H1 (cell line): ENCODE results near the gene TNFSF18. TPM values are rescaled to one million over a fixed set of nuclear protein-coding genes. Genes with fewer than 3 reads are reported as not detected.

Source experiments
- CTCF ChIA-PET: fragments of 300-600 bp; sonication (Branson Sonifier 250); formaldehyde crosslinking; loops from one replicate; lab custom pipeline; 2021; ENCODE audit not compliant: partially characterized antibody; lab: Charles Lee
- POLR2A ChIA-PET: fragments of 300-600 bp; sonication (Branson Sonifier 250); formaldehyde crosslinking; loops from one replicate; lab custom pipeline; 2021; ENCODE audit warnings: inconsistent platforms; ENCODE audit not compliant: partially characterized antibody; lab: Charles Lee
- DNase-seq, 2 experiments: peaks; one replicate each; pipeline versions ENCODE4 v3.0.0 to v3.0.0-alpha.2; 2010 to 2022; ENCODE audit warnings: low spot score in 2 of 2, low read depth in 1 of 2, mixed read lengths in 1 of 2
- FAIRE-seq: peaks from 2 replicates; lab custom pipeline; 2011; peaks lifted over from hg19 to GRCh38; lab: Jason Lieb, UNC
- H2AFZ ChIP-seq: 2 replicates; pipeline ENCODE4 v1.8.1; 2012; ENCODE audit warnings: low read length, inconsistent platforms
- H2AK5ac ChIP-seq: 2 replicates; pipeline ENCODE4 v1.6.1; 2013; ENCODE audit warnings: low read depth, low read length
- H2BK120ac ChIP-seq: replicated peaks from 2 replicates; pipeline ENCODE3; 2013; ENCODE audit warnings: low read depth, low read length, inconsistent platforms
- H2BK12ac ChIP-seq: 2 replicates; pipeline ENCODE4 v1.6.1; 2013; ENCODE audit warnings: low read depth, low read length
- H2BK15ac ChIP-seq: 2 replicates; pipeline ENCODE4 v1.6.1; 2013; ENCODE audit warnings: low read length
- H2BK20ac ChIP-seq: 2 replicates; pipeline ENCODE4 v1.6.1; 2013; ENCODE audit warnings: low read length
- H2BK5ac ChIP-seq: 2 replicates; pipeline ENCODE4 v1.6.1; 2013; ENCODE audit warnings: low read depth, low read length
- H3K14ac ChIP-seq: 2 replicates; pipeline ENCODE4 v1.6.1; 2013; ENCODE audit warnings: inconsistent platforms; ENCODE audit not compliant: insufficient read length
- H3K18ac ChIP-seq: 2 replicates; pipeline ENCODE4 v1.6.1; 2013; ENCODE audit warnings: low read length; ENCODE audit errors: extremely low read depth
- H3K23ac ChIP-seq: 2 replicates; pipeline ENCODE4 v1.6.1; 2013; ENCODE audit warnings: inconsistent platforms; ENCODE audit not compliant: insufficient read length
- H3K23me2 ChIP-seq: 2 replicates; pipeline ENCODE4 v1.6.1; 2013; ENCODE audit warnings: low read depth, low read length
- H3K27ac ChIP-seq: 2 replicates; pipeline ENCODE4 v1.6.1; 2011; ENCODE audit warnings: low read depth, low read length, inconsistent platforms
- H3K27me3 ChIP-seq, 4 experiments: replicated peaks in 1 of 4; 1 replicate in 1 of 4; 2 replicates in 3 of 4; pipeline versions ENCODE4 v1.6.1 to v1.8.1; 2011 to 2013; ENCODE audit warnings: low read length in 3 of 4, mild to moderate bottlenecking in 3 of 4, inconsistent platforms in 2 of 4, mixed read lengths in 2 of 4, moderate library complexity in 1 of 4; ENCODE audit not compliant: control insufficient read depth in 3 of 4, insufficient read depth in 3 of 4; ENCODE audit errors: extremely low read depth in 1 of 4
- H3K36me3 ChIP-seq, 4 experiments: 2 replicates each; pipeline versions ENCODE4 v1.6.1 to v1.8.1; 2011 to 2013; ENCODE audit warnings: mild to moderate bottlenecking in 4 of 4, low read length in 3 of 4, moderate library complexity in 2 of 4, control low read depth in 1 of 4, inconsistent platforms in 1 of 4; ENCODE audit not compliant: insufficient read depth in 4 of 4, control insufficient read depth in 2 of 4
- H3K4ac ChIP-seq: replicated peaks from 2 replicates; pipeline ENCODE3; 2013; ENCODE audit warnings: low read length, low read depth, mixed read lengths, inconsistent platforms; ENCODE audit not compliant: insufficient read length
- H3K4me1 ChIP-seq, 4 experiments: replicated peaks in 1 of 4; 1 replicate in 1 of 4; 2 replicates in 3 of 4; pipeline versions ENCODE4 v1.6.1 to v1.8.1; 2011 to 2013; ENCODE audit warnings: low read length in 3 of 4, inconsistent platforms in 2 of 4, mixed read lengths in 1 of 4; ENCODE audit not compliant: insufficient read depth in 4 of 4, control insufficient read depth in 3 of 4
- H3K4me2 ChIP-seq, 2 experiments: 2 replicates each; pipeline versions ENCODE4 v1.6.1 to v1.8.1; 2011 to 2013; ENCODE audit warnings: low read depth in 2 of 2, low read length in 2 of 2, control low read depth in 1 of 2, inconsistent platforms in 1 of 2, mild to moderate bottlenecking in 1 of 2; ENCODE audit not compliant: insufficient read depth in 1 of 2
- H3K4me3 ChIP-seq, 4 experiments: fragments of 200-600, 300-600 bp in 1 of 4; sonication (generic), shearing (Covaris generic), sonication (Bioruptor Twin) in 1 of 4; 2 replicates each; pipeline versions ENCODE4 v1.5.1 to v1.8.1; 2011 to 2016; ENCODE audit warnings: low read length in 4 of 4, low read depth in 3 of 4, control low read depth in 2 of 4, inconsistent platforms in 2 of 4, mild to moderate bottlenecking in 2 of 4, mixed read lengths in 1 of 4, moderate library complexity in 1 of 4; ENCODE audit not compliant: insufficient read depth in 2 of 4; ENCODE audit errors: extremely low read depth in 1 of 4
- H3K56ac ChIP-seq: replicated peaks from 2 replicates; pipeline ENCODE3; 2013; ENCODE audit warnings: low read depth, mild to moderate bottlenecking, mixed read lengths, low read length, inconsistent platforms; ENCODE audit not compliant: insufficient read length
- H3K79me1 ChIP-seq: 2 replicates; pipeline ENCODE4 v1.6.1; 2013; ENCODE audit warnings: low read depth, low read length, control low read depth
- H3K79me2 ChIP-seq, 2 experiments: 2 replicates each; pipeline versions ENCODE4 v1.6.1 to v1.8.1; 2012 to 2013; ENCODE audit warnings: low read length in 2 of 2, mild to moderate bottlenecking in 2 of 2, inconsistent platforms in 1 of 2; ENCODE audit not compliant: insufficient read depth in 2 of 2, control insufficient read depth in 1 of 2
- H3K9ac ChIP-seq, 4 experiments: replicated peaks in 1 of 4; 1 replicate in 1 of 4; 2 replicates in 3 of 4; pipeline versions ENCODE4 v1.6.1 to v1.8.1; 2011 to 2013; ENCODE audit warnings: low read depth in 3 of 4, low read length in 3 of 4, control low read depth in 2 of 4, mild to moderate bottlenecking in 2 of 4, moderate library complexity in 2 of 4, inconsistent platforms in 1 of 4; ENCODE audit errors: extremely low read depth in 1 of 4
- H3K9me3 ChIP-seq, 2 experiments: 2 replicates each; pipeline versions ENCODE4 v1.6.1 to v1.8.1; 2012 to 2013; ENCODE audit warnings: mild to moderate bottlenecking in 2 of 2, moderate library complexity in 2 of 2, control low read depth in 1 of 2, inconsistent platforms in 1 of 2, low read depth in 1 of 2, low read length in 1 of 2, mixed read lengths in 1 of 2; ENCODE audit not compliant: insufficient read depth in 2 of 2
- H4K20me1 ChIP-seq, 2 experiments: replicated peaks in 1 of 2; 2 replicates each; pipeline versions ENCODE3 to v1.8.1; 2011 to 2013; ENCODE audit warnings: inconsistent platforms in 2 of 2, low read length in 2 of 2, mild to moderate bottlenecking in 1 of 2; ENCODE audit not compliant: insufficient read depth in 2 of 2, control insufficient read depth in 1 of 2
- H4K5ac ChIP-seq: 2 replicates; pipeline ENCODE4 v1.6.1; 2013; ENCODE audit warnings: low read length, low read depth, mixed read lengths, inconsistent platforms; ENCODE audit not compliant: insufficient read length
- H4K8ac ChIP-seq: 2 replicates; pipeline ENCODE4 v1.8.0; 2013; ENCODE audit warnings: mild to moderate bottlenecking, moderate library complexity, low read length, inconsistent platforms; ENCODE audit not compliant: insufficient read depth; ENCODE audit errors: extremely low read depth
- H4K91ac ChIP-seq: replicated peaks from 2 replicates; pipeline ENCODE3; 2013; ENCODE audit warnings: low read length, mixed read lengths, inconsistent platforms; ENCODE audit not compliant: insufficient read length
- CHD1 ChIP-seq: IDR thresholded peaks from 2 replicates; pipeline ENCODE4 v1.6.1; 2012; ENCODE audit warnings: low read depth, low read length, improper control_type of control experiment
- CHD2 ChIP-seq: IDR thresholded peaks from 2 replicates; pipeline ENCODE4 v1.6.1; 2012; ENCODE audit warnings: low read length, improper control_type of control experiment
- CTBP2 ChIP-seq: IDR thresholded peaks from 2 replicates; pipeline ENCODE4 v1.7.0; 2011; ENCODE audit warnings: borderline replicate concordance, mild to moderate bottlenecking, moderate library complexity, mixed read lengths, low read length; ENCODE audit not compliant: insufficient read depth, insufficient read length
- NRF1 ChIP-seq: IDR thresholded peaks from 2 replicates; pipeline ENCODE4 v1.6.1; 2011; ENCODE audit warnings: mild to moderate bottlenecking, low read depth, low read length, improper control_type of control experiment
- POLR2AphosphoS5 ChIP-seq: IDR thresholded peaks from 2 replicates; pipeline ENCODE4 v1.6.1; 2011; ENCODE audit warnings: low read depth, low read length
- RAD21 ChIP-seq, 2 experiments: IDR thresholded peaks in 1 of 2; conservative IDR thresholded peaks in 1 of 2; 2 replicates each; pipeline ENCODE4 v1.6.1; 2011; ENCODE audit warnings: low read depth in 2 of 2, low read length in 2 of 2, improper control_type of control experiment in 1 of 2, inconsistent platforms in 1 of 2, mild to moderate bottlenecking in 1 of 2, moderate library complexity in 1 of 2
- RFX5 ChIP-seq: IDR thresholded peaks from 2 replicates; pipeline ENCODE4 v1.6.1; 2011; ENCODE audit warnings: low read depth, low read length, improper control_type of control experiment, borderline replicate concordance
- RNF2 ChIP-seq: fragments of 200-900, 300-1000 bp; sonication (generic); IDR thresholded peaks from 2 replicates; pipeline ENCODE4 v1.7.1; 2016; ENCODE audit warnings: borderline replicate concordance, low read depth, mild to moderate bottlenecking, antibody characterized with exemption, low read length; ENCODE audit not compliant: poor library complexity, severe bottlenecking; ENCODE audit errors: missing control alignments
- RXRA ChIP-seq: IDR thresholded peaks from 2 replicates; pipeline ENCODE4 v1.6.1; 2011; ENCODE audit warnings: low read depth, mild to moderate bottlenecking, low read length, moderate library complexity; ENCODE audit not compliant: insufficient read depth
- SAP30 ChIP-seq: fragments of 300-600 bp; sonication (generic); IDR thresholded peaks from 2 replicates; pipeline ENCODE4 v1.7.1; 2012; ENCODE audit warnings: low read length, moderate library complexity, mild to moderate bottlenecking, inconsistent platforms; ENCODE audit not compliant: insufficient read depth, insufficient replicate concordance
- SIRT6 ChIP-seq: IDR thresholded peaks from one replicate; pipeline ENCODE4 v1.7.1; 2012; ENCODE audit warnings: low read length, inconsistent platforms
- SP2 ChIP-seq: IDR thresholded peaks from 2 replicates; pipeline ENCODE4 v1.6.1; 2012; ENCODE audit warnings: mild to moderate bottlenecking, low read length, inconsistent platforms
- SUZ12 ChIP-seq: fragments of 200-600 bp; sonication (generic); IDR thresholded peaks from 2 replicates; pipeline ENCODE4 v1.6.1; 2012; ENCODE audit warnings: mild to moderate bottlenecking, inconsistent platforms, low read length, moderate library complexity, mixed read lengths
- TBP ChIP-seq: IDR thresholded peaks from 2 replicates; pipeline ENCODE4 v1.6.1; 2011; ENCODE audit warnings: low read depth, low read length, improper control_type of control experiment
- ZNF274 ChIP-seq: IDR thresholded peaks from 2 replicates; pipeline ENCODE4 v1.7.0; 2012; ENCODE audit warnings: low read length, borderline replicate concordance; ENCODE audit errors: extremely low read depth
- WGBS, 2 experiments: shearing (Covaris generic) in 1 of 2; methylation state at CpG; one replicate each; pipeline versions ENCODE4 v1.1.6 to v1.1.7; 2013 to 2015; ENCODE audit warnings: low lambda C conversion rate in 2 of 2, mixed read lengths in 2 of 2, inconsistent platforms in 1 of 2, low coverage in 1 of 2, missing lambda C conversion rate in 1 of 2; ENCODE audit not compliant: insufficient replicate concordance in 2 of 2, insufficient coverage in 1 of 2, insufficient read length in 1 of 2; ENCODE audit errors: extremely low coverage in 1 of 2, missing lambda C conversion rate in 1 of 2; 5-methylcytosine and 5-hydroxymethylcytosine counted together
- polyA plus RNA-seq, 7 experiments: library from polyadenylated mRNA; depleted of rRNA in 3 of 7; stranded (reverse) in 5 of 7; unstranded in 2 of 7; fragments of >200 nt in 5 of 7; fragments of 200-250 nt in 2 of 7; gene quantifications; 1 replicate in 5 of 7; 2 replicates in 1 of 7; 4 replicates in 1 of 7; pipeline versions ENCODE4 v1.2.1 to v1.2.3, GENCODE V29; 2011 to 2013; ENCODE audit warnings: missing spikeins in 2 of 7, mixed read lengths in 2 of 7
- total RNA-seq: library from RNA; stranded (reverse); fragmentation: NEBNext Ultra II Directional; extraction: Animal tissue kit (Norgen Biotek cat#: 25700); gene quantifications from 2 replicates; pipeline ENCODE4 v1.2.1, GENCODE V29; 2021

Gene TNFSF18
- total and polyA plus RNA-seq, 2 of the 8 experiments (the other 6 are each of a cell fraction or from before 2014, with no cell fraction given) = not detected

GRCh38 chr1:173016419-173016818 is 34.3 kb downstream of the TNFSF18 start:
- Histone ChIP-seq H3K4me2 (no peak overlapping the region), H2BK5ac (no peak overlapping the region), H4K8ac (no peak overlapping the region), H3K23me2 (no peaks in the 10 kb centered on the region), H3K14ac (no peak overlapping the region), H4K5ac (no peak overlapping the region), H2BK120ac (no peak overlapping the region), H3K4me1 (no peaks in the 10 kb centered on the region), H3K27me3 (no peaks in the 10 kb centered on the region), H3K79me2 (no peaks in the 10 kb centered on the region), H2BK12ac (no peak overlapping the region), H3K4me3 (no peak overlapping the region), H2AFZ (no peak overlapping the region), H3K36me3 (no peaks in the 10 kb centered on the region), H3K9me3 (no peaks in the 10 kb centered on the region), H3K9ac (no peak overlapping the region), H3K79me1 (no peaks in the 10 kb centered on the region), H3K4ac (no peak overlapping the region), H3K18ac (no peak overlapping the region), H4K91ac (no peak overlapping the region), H3K23ac (no peak overlapping the region), H2AK5ac (no peak overlapping the region), H3K27ac (no peak overlapping the region), H2BK15ac (no peak overlapping the region), H3K56ac (no peak overlapping the region), H4K20me1 (no peaks in the 10 kb centered on the region), H2BK20ac (no peak overlapping the region)
- ChIA-PET POLR2A (no interaction called here), CTCF (interaction anchor here (1.3 to 1.5 kb wide), 2 partner anchors 25 to 27 kb away, joined by 3 to 4 read pairs; no protein-coding TSS in a partner anchor)
- WGBS, 2 experiments = 90% methylated on average over 1 of the region's 1 CpG; no CpG with 5 or more reads in 1 of the 2 experiments
- FAIRE-seq (no peak), DNase-seq (no peak)
- TF ChIP-seq SP2 = no peak
- no peak for TF ChIP-seq RXRA
- TF ChIP-seq TBP = no peak
- no peak for TF ChIP-seq RNF2
- no peak for TF ChIP-seq CTBP2
- TF ChIP-seq CHD2 = no peak
- no peak for TF ChIP-seq SAP30
- no peak for TF ChIP-seq CHD1
- TF ChIP-seq SUZ12 = no peak
- TF ChIP-seq RAD21 (IDR thresholded peaks at IDR 0.05 in 1 of 2, conservative IDR thresholded peaks at IDR 0.05 in 1 of 2; ENCODE audit: low read depth in 2 of 2, low read length in 2 of 2) = no peak
- no peak for TF ChIP-seq POLR2AphosphoS5
- no peak for TF ChIP-seq NRF1
- TF ChIP-seq SIRT6 = no peak
- TF ChIP-seq RFX5 = no peak
- TF ChIP-seq ZNF274 = no peak
